Measurements from ENCODE around the gene ZG16. TPM values are rescaled to one million over a fixed set of nuclear protein-coding genes. Genes with fewer than 3 reads are reported as not detected.

ZG16 gene
- total and polyA plus RNA-seq, 9 of the 15 experiments (the other 6 are each of a cell fraction or from before 2014, with no cell fraction given): 0.04 TPM; not detected in 8

DNA sequence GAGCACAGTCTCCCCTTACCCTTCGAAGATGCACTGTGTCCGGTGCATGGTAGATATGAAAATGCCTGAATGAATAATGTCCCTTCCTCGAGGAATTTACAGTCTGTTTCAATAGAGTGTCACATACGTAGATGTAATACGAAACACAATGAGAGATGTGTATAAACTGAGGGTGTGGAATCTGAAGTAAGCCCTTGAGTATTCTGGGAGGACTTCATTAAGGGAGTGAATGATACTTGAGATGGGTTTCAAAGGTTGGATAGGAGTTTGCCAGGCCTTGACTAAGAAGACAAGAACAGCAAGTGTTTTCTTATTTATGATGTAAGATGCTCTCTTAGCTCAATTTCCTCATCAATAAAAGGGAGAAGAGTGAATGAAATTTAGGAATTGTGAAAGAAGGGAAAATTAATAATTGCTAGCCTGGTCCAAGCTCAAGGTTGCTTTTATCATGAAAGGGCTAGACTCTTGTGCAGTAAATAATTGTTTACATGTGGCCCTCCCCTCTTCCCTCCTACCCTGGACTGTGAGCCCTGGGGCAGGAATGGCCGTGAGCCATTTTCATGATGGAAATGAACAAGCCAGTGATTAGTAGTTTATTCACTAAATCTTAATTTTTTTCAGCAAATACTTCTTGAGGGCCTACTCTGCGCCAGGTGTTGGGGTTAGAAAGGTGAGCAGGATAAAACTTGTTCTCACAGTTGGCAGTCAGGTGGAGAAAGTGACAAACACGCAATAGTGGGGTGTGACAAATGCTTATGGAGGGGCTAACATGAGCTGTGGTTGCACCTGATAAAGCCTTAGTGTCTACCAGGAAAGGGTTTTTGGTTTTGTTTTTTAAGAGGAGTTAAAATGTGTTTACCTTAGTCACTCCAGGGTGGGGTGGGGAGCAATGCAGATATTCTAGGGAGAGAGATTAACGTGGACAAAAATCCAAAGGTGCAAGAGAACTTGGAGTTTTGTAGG, 14.1 kb downstream of the ZG16 start:
- WGBS (ENCODE audit: insufficient coverage, low coverage, missing lambda C conversion rate): 11% methylated on average over 9 of the region's 9 CpGs
- ATAC-seq (no peak), DNase-seq (ENCODE audit: extremely low read depth in 1 of 4, low spot score in 3 of 4) (peak in 3 of 4 experiments; percentile 33 to 44 (median 43)), FAIRE-seq (no peak)
- no peak overlapping the region for H2AFZ ChIP-seq (ENCODE audit: low read depth, low read length)
- peak overlapping the region; percentile 93 for H3K4me2 ChIP-seq (ENCODE audit: insufficient read depth, low read length)
- peak overlapping the region; percentile 90 to 96 for H3K9ac ChIP-seq (ENCODE audit: insufficient read depth in 1 of 2, low read depth in 2 of 2, low read length in 2 of 2)
- no TSS peak for BruUV-seq (replicated peaks)
- CTCF ChIA-PET (ENCODE audit: low intra/inter-chr PET ratio): no interaction called here
- H4K20me1 ChIP-seq (replicated peaks; ENCODE audit: control insufficient read depth, insufficient read depth, low read length): peaks cover 10% of the 10 kb centered on the region; the same call in 1 of the 2 replicates
- in situ Hi-C loops (cut with MboI): no loop called here
- H3K27me3 ChIP-seq (ENCODE audit: control insufficient read depth in 2 of 2, insufficient read depth in 2 of 2, low read length in 2 of 2): no peaks in the 10 kb centered on the region
- no peaks in the 10 kb centered on the region for H3K9me1 ChIP-seq (ENCODE audit: control insufficient read depth, insufficient read depth, low read length)
- no peaks in the 10 kb centered on the region for H3K9me3 ChIP-seq (replicated peaks; ENCODE audit: control insufficient read depth, insufficient read depth, low read depth, low read length)
- H3K27ac ChIP-seq (ENCODE audit: extremely low read depth, low read depth, low read length): peak overlapping the region; percentile 83
- H3K79me2 ChIP-seq (ENCODE audit: control insufficient read depth, insufficient read depth, low read length): peaks cover 74% of the 10 kb centered on the region
- intact Hi-C loops (cut with micrococcal nuclease): no loop called here
- H3K36me3 ChIP-seq (ENCODE audit: control insufficient read depth, insufficient read depth, low read length): peaks cover 53% of the 10 kb centered on the region
- H3K4me1 ChIP-seq (replicated peaks in 1 of 2; ENCODE audit: control insufficient read depth in 2 of 2, insufficient read depth in 2 of 2, low read length in 2 of 2): peaks cover 14 to 17% of the 10 kb centered on the region in 2 experiments
- peak overlapping the region; percentile 89 for H3K4me3 ChIP-seq
- POLR2A ChIA-PET: interaction anchor here (0.6 to 7.1 kb wide), 2 partner anchors 10 to 41 kb away, joined by 3 to 114 read pairs; no protein-coding TSS in a partner anchor
- TF ChIP-seq ZNF561 (CRISPR knock-in tag; conservative IDR thresholded peaks at IDR 0.05) (no peak), SIN3A (IDR thresholded peaks at IDR 0.05; ENCODE audit: borderline replicate concordance in 2 of 2, control insufficient read depth in 1 of 2, low read depth in 2 of 2, low read length in 2 of 2) (no peak), HDAC1 (IDR thresholded peaks at IDR 0.05) (no peak), BRCA1 (IDR thresholded peaks at IDR 0.05) (no peak), BRCA1 (CRISPR knock-in tag; IDR thresholded peaks at IDR 0.05) (no peak), TAL1 (IDR thresholded peaks at IDR 0.05) (peak; percentile 28; the same call in 1 of the 2 replicates), SMAD1 (IDR thresholded peaks at IDR 0.05; ENCODE audit: low read depth, low read length, partially characterized antibody) (no peak), ZNF551 (CRISPR knock-in tag; IDR thresholded peaks at IDR 0.05) (no peak), PCBP1 (IDR thresholded peaks at IDR 0.05; ENCODE audit: low read depth, low read length, poor library complexity, severe bottlenecking) (no peak), MEIS2 (IDR thresholded peaks at IDR 0.05; ENCODE audit: partially characterized antibody) (peak; percentile 25)
- TF ChIP-seq, protein P1, sequence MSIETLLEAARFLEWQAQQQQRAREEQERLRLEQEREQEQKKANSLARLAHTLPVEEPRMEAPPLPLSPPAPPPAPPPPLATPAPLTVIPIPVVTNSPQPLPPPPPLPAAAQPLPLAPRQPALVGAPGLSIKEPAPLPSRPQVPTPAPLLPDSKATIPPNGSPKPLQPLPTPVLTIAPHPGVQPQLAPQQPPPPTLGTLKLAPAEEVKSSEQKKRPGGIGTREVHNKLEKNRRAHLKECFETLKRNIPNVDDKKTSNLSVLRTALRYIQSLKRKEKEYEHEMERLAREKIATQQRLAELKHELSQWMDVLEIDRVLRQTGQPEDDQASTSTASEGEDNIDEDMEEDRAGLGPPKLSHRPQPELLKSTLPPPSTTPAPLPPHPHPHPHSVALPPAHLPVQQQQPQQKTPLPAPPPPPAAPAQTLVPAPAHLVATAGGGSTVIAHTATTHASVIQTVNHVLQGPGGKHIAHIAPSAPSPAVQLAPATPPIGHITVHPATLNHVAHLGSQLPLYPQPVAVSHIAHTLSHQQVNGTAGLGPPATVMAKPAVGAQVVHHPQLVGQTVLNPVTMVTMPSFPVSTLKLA (conservative IDR thresholded peaks at IDR 0.05): 0 out of 4 replicates have a peak, but pooled peaks of 1 of the 2 experiments have one; percentile 3
- TF ChIP-seq, protein P2, sequence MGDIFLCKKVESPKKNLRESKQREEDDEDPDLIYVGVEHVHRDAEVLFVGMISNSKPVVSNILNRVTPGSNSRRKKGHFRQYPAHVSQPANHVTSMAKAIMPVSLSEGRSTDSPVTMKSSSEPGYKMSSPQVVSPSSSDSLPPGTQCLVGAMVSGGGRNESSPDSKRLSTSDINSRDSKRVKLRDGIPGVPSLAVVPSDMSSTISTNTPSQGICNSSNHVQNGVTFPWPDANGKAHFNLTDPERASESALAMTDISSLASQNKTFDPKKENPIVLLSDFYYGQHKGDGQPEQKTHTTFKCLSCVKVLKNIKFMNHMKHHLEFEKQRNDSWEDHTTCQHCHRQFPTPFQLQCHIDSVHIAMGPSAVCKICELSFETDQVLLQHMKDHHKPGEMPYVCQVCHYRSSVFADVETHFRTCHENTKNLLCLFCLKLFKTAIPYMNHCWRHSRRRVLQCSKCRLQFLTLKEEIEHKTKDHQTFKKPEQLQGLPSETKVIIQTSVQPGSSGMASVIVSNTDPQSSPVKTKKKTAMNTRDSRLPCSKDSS (IDR thresholded peaks at IDR 0.05; ENCODE audit: low read depth, partially characterized antibody): no peak
- TF ChIP-seq, protein P3, sequence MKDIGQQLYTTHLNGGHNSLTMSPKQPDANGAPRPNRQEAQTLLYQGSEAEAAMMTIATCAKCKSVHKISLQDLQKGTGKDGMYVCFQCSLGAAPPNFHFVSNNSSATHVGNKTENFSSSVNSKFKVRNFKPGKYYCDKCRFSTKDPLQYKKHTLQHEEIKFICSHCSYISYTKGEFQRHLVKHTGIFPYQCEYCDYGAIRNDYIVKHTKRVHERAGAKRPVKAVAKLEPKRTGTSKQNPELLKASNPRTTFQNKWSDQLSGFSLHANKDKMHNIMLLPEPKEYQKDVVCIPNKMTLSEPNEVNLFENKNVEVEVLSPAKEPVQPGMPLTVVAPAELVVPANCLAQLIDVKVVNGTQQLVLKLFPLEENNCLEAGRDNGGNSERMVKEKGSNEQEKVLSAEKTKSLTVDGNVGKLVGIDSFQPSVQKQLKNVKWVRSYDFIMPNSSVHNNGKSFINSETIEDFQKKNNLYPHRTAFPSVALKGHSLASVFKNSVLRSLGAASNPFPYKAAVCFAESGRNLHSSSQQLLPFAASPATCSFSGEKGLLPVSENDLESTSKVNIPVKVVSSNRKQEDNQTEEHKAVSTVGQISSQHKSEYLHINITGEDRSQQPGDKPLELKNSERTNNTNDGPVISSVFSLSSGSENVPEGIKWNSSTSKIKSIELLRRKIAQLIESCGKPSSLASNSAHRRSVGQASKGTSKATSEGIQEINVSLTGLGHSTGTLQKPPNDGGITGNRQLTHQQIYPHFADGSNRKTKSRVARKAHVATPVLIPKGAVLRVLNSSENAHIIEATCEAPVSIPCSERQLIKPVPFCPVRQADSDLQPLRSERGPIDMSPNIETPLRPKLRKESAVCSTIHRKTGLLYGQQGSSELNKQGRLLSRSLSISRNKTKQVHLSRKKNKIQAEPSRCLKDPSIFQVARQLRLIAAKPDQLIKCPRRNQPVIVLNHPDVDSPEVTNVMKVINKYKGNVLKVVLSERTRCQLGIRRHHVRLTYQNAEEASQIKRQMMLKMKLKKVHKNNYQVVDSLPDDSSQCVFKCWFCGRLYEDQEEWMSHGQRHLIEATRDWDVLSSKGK (CRISPR knock-in tag; IDR thresholded peaks at IDR 0.05): no peak
